Measurements from ENCODE around the gene TTC19.
"Not testable (repeated sequence)": the region's sequence is repeated elsewhere in the genome, so short reads cannot be mapped to it uniquely, and the experiment has no call there.

Gene TTC19

DNA sequence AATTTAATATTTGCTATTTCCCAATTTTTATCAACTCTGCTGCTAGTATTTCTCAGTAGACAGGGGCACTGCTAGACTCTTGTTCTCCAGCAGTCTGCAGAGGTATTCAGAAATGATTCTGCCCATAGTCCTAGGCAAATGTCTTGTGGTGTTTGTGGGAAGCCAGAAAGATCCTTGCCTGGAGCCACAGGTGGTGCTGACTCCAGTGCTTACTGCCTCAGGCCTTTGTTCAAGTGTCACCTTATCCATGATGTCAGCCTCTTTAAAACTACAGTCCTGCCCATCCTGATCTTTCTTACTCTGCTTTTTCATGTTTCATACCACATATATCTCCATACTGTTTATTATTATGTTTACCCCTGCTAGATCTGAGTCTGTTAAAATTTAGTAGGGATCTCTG is 26.6 kb upstream of the TTC19 start:
- no peak for DNase-seq (ENCODE audit: low spot score)

DNA sequence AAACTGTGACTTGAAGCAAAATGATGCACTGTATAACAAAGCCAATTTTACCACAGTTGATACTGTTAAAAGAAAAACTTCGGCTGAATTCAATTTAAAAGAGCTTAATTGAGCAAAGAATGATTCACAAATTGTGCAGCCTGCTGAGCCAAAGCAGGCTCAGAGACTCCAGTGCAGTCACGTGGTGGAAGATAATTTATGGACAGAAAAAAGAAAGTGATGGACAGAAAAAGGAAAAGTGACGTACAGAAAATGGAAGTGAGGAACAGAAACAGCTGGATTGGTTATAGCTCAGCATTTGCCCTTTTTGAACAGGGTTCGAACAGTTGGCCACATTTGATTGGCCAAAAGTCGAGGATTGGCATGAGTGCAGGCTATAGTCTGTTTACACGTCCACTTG is 25.8 kb upstream of the TTC19 start:
- DNase-seq (ENCODE audit: low spot score), result no peak

DNA sequence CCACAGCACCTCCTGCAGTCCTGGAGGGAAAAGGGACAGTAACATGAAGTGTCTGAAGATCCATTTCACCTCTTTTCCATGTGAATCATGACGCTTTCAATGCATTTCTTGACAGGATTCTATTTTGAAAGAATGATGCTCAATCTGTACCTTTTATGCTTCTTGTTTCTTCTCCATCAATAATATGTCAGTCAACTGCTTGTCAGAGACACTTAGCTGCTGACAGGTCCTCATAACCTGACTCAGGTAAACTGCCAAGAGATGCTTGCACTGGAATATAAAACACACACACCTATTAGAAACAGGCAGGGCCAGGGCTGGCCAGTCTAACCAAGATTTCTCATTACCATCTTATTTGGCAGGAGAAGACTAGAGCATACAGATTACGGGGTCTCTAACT is 21.7 kb upstream of the TTC19 start:
- DNase-seq (ENCODE audit: low spot score), result no peak

DNA sequence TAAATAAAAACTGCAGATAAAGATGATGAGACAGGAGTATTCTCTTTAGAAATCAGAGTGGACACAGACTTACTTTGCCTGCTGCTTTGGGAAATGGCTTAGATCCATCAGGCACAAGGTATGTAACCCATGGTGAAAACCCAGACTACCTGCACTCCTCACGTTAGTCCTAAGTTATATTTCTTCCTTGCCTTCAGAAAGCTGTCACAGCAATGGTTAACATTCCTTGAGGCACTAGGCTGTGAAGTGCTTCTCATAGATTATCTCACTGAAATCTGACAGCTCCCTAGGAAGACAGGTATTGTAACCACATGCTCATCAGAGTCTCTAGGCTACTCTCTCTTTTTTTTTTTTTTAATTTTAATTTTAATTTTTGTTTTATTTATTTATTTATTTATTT is 21.0 kb upstream of the TTC19 start:
- no peak for DNase-seq (ENCODE audit: low spot score)

DNA sequence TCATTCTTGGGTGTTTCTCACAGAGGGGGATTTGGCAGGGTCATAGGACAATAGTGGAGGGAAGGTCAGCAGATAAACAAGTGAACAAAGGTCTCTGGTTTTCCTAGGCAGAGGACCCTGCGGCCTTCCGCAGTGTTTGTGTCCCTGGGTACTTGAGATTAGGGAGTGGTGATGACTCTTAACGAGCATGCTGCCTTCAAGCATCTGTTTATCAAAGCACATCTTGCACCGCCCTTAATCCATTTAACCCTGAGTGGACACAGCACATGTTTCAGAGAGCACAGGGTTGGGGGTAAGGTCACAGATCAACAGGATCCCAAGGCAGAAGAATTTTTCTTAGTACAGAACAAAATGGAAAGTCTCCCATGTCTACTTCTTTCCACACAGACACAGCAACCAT is 20.6 kb upstream of the TTC19 start:
- DNase-seq (ENCODE audit: low spot score), result not testable (repeated sequence)

DNA sequence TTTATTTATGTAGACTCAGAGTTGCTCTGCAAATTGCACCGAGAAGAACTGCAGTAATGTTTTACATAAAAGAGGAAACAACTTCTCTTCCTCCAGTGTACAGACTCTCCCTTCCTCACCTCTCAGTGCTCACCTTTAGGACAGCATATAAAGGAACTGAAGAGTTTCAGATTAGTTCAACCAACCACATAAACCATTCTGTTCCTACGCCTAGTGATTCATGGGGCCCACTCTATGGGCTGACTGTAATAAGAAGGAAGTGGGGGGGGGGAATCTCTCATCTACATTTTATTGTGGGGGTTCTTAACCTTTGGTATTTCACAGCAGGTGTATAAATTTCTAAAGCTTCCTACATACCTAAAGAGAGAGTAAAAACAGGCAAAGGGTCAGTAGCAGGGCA is 18.4 kb upstream of the TTC19 start:
- DNase-seq (ENCODE audit: low spot score), result no peak

DNA sequence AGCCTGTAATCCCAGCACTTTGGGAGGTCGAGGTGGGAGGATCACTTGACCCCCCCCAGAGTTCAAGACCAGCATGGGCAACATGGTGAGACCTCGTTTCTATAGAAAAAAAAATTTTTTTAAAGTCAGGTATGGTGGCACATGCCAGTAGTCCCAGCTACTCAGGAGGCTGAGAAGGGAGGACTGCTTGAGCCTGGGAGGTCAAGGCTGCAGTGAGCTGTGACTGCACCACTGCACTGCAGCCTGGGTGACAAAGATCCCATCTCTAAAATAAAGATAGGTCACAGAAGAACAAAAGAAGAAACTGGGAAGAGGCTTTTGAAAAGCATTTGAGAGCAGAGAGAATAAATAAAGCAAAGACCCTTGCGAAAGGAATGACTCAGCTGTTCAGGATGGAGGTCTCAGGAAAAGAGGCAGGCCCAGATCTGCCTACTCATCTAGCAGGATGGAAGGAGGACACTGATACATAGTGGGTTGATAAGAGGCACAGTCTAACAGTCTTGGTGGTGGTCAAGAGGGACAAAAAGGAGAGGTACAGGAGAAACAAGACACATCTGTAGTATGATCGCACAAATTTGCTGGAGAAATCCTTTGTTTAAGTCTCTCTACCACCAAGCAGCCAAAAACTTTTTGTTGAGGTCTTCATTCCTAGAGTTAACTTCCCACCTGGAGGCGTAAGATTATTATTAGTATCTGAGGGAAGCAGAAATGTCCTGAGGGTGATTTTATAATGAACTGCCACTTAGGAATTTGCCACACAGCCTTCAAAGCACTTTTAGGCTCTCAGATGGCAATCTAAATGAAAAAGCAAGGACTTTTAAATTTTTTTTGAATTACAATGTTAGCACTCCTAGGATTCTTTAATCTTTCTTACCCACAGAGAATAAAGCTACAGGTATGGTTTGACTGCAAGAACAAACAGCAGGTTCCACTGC is 17.7 kb upstream of the TTC19 start:
- DNase-seq (ENCODE audit: low spot score), result no peak

DNA sequence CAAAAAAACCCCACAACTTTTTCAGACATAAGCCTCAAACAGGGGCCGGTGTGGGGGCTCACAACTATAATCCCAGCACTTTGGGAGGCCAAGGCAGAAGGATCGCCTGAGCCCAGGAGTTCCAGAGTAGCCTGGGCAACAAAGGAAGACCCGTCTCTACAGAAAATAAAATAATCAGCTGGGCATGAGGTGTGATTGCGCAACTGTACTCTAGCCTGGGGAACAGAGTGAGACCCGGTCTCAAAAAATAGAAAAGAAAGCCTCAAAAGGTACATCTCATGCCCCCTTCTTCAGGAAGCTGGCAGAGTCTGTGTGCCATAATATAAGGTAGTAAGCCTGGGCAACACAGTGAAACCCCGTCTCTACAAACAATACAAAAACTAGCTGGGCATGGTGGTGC is 3.3 kb upstream of the TTC19 start:
- no peak for DNase-seq (ENCODE audit: low spot score)

DNA sequence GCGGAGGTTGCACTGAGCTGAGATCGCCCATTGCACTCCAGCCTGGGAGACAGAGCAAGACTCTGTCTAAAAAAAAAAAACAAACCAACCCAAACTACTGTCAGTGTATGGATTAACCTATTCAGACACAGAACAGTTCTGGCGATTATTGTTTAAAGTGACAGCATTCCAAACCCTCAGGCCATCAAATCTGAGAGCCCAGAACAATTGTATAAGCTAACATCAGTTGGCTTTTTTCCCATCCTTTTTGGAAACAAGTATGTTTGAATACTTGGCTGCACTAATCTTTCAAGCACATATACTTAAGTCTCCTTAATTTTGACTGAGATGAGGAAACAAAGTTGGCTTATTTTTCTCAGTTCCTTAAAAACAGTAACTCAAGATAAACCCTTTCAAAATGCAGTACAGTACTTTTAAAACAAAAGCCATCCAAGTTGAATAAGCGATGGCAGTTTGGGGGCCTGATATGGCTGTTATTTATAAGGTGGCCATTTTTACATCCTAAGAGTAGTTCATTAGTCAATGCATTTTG is 1.5 kb upstream of the TTC19 start:
- no peak for DNase-seq (ENCODE audit: low spot score)

DNA sequence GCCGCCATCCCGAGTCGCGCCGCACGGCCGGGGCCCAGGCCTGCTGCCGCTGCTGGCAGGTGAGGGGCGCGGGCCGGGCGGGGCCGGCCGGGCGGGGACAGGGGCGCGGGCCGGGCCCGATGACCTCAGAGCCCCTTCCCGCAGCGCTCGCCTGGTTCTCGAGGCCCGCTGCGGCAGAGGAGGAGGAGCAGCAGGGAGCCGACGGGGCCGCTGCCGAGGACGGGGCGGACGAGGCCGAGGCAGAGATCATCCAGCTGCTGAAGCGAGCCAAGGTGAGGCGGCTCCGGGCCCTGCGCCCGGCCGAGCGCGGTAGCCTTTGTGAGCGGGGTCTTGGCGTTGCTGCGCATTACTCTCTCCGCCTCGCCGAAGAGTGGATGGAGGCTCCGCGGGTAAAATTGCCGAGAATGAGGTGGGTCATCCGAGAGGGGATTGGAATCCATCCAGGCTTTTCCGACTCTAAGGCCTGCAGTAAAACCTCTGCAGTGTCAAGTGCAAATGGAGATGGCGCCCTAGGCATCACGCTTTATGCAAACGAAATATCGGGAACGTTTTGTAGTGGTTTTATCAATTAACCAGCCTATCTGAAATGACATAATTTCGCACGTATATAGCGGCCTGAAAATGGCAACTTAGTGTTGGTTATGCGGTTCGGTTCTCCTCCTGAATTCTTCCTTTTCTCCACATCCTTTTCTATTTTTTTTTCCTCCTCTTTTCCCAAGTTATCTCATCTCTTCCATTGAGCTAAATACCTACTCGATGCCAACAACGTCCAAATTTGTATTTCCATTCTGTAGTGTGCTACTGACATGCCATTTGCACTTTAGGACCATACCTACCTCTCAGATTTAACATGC is 577 bp downstream of the TTC19 start:
- peak; percentile 34 for DNase-seq (ENCODE audit: low spot score)

DNA sequence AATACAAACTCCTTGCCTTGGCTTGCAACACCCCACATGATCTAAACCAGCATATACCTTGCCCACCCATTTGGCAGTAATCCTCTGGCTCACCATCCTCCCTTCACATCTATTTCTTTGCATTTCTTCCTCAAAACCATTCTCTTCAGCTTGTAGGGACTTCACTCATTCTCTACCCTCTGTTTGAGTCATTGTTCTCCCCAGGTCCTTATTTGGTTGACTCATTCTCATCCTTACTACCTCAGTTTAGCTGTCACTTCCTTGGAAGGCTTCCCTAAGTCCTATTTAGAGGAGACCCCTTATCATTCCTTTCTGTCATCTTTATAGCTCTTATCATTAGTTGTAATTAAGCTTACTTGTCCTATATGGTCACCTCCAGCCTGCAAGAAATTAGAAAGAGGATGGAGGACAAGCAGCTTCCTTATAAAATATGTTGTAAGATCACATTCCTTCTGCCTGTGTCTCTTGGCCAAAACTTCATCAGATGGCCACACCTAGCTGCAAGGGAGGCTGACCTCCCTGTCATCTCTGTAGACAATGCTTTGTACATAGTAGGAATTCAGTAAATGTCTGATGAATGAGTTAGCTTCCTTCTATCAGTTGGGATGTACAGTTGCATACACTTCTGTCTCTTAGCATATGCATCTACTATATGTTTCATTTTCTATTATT is 1.7 kb downstream of the TTC19 start:
- DNase-seq (ENCODE audit: low spot score), result no peak

DNA sequence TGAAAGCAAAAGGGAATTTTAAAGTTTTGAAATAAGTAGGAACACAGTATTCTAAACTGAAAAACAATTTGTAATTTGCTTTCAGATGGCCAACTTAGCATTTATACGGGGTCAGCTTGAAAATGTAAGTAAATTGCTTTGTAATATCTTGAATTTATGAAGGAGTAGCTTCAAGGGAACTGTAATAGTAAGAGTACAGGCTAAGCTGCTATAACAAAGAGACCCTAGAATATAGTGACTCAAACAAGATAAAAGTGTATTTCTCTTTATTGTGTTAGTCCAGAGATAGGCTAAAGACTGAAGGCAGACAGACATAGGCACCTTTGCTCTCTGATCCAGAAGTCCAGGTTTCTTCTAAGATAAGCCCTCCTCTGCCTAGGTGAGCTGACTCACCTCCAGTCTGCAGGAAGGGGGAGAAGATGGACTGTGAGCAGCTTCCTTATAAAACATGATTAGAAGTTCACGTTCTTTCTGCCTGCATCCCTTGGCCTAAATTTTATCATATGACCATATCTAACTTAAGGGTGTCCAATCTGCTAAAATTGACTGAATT is 3.2 kb downstream of the TTC19 start:
- DNase-seq (ENCODE audit: low spot score), result no peak

DNA sequence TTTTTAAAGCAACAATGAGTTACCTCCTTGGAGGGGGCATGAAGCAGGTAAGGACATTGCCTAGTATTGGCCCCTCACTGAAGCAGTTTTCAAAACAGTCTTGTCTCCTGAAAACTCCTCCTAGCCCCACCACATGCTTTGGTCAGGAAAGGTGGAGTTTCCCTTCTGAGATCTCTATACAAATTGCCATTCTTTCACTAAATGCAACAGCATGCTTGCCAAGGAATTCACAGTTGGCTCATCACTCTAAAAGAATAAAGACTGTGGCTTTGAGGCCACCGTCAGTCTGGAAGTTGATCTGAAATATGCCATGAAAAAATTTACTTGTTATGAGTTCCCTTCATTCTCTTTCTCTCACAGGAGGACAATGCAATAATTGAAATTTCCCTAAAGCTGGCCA is 4.2 kb downstream of the TTC19 start:
- DNase-seq (ENCODE audit: low spot score), result no peak

DNA sequence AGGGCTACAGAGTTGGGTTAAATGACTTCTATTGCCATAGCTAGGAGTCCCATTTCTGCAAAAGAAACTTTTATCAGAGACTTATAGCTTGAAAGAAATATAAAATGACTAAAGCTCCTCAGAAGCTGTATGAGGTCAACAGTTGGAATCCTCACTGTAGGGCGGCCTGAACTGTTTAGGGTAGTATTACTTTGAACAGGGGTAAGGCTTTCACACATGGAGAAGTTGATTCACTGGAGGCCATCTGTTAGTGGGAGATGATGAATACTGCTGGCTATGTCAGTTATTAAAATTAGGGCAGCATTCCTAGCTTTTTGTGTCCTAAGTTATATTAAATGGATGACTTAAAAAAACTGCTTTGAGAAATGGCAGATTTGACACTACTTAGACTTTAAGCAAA is 6.0 kb downstream of the TTC19 start:
- DNase-seq (ENCODE audit: low spot score), result no peak

DNA sequence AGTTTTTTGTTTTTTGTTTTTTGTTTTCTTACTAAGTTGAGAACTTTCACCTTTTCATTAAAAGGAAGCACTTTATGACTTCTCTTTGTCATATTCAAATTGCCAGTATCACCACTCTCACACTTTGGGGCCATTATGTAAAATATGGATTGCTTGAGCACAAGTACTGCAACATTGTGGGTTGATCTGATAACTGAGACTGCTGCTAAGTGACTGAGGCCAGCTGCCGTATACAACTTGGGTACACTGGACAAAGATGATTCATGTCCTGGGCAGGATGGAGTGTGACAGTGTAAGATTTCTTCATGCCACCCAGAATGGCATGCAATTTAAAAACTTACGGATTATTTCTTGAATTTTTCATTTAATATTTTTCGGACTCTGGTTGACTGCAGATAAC is 7.8 kb downstream of the TTC19 start:
- DNase-seq (ENCODE audit: low spot score), result no peak

DNA sequence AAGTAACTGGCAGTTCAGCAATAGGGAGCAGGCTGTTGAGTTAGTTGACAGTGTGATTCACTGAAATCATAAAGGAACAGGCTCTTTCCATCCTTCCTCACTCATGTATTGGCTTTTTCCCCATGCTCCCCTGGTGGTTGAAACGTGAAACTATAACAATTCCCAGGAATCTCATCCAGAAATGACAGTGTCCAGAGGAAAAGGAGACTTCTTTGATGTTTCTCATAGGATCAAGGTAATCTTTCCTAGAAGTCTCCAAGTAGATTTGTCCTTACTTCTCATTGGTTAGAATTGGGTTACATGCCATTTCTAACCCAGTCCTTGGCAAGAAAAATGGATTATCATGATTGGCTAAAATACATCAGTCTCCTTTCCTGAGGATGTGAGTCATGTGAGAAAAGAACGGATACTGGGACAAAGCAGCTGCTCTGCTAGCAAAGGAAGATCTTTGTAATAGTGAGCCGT is 14.4 kb downstream of the TTC19 start:
- DNase-seq (ENCODE audit: low spot score), result no peak

DNA sequence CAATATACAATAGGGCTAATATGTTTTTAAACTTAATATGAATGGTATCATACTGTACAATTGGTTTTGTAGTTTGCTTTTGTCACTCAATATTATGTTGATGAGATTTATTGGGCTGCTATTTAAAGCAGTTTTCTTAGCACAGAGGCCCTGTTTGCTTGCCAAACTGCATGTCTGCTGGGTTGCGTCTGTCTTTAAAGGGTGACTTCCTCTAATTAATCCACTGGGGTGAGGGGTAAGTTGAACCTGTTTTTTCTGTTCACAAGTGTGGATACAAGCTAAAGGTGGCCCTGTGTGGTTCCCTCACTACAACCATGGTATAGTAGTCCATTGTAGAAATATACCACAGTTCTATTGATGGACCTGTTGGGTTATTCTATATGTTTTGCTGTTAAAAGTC is 19.7 kb downstream of the TTC19 start:
- DNase-seq (ENCODE audit: low spot score), result no peak

DNA sequence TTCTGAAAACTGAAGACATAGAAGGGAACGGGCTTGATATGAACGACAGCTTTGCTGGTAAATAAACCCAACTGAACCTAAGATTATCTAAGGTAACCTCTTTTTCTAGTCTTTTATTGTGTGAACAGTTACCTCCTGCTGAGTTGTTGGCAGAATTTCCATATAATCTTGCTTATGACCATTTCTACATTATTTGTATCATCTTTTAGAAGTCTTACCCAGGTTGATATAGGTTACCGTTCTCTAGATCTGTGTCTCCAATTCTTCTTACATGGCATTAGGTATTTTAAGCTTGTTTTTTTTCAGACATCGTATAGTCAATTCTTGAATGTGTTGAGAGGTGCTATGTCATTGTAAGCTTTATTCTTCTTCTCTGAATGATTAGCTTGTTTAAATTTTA is 24.3 kb downstream of the TTC19 start:
- no peak for DNase-seq (ENCODE audit: low spot score)

DNA sequence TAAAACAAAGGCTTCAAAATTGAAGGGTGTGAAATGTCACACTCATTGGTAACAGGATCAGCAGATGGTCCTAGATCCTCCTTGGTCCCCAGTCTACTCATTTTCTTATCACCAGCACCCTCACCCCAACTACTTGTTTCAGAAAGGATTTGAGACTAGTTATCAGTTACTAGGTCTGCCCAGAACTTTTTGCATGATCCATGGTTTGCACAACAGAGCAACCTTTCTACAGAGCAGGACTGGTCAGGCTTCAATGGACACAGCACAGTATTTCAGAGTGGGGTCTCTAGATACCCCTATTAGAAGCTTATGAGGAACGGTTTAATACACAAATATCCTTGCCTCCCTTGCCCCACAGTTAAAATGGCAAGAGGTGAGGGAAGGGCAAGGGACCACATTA is 25.6 kb downstream of the TTC19 start:
- DNase-seq (ENCODE audit: low spot score), result no peak

DNA sequence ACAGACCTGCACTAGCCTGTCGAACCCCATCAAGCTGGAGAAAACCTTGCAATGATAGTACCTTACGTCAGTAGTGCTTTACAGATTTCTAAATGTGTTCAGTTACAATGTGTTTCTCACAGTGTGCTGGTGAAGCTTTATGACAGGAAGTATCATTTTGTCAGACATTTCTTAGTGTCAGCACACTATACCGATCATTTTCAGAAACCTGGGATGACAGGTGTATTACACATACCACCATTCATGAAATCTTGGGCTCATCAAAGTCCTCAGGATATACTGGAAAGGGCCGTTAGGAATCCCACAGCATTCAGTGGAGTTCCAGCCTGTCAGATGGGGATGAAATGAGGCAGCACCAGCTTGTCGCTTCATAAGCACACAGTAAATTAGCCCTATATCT is 27.3 kb downstream of the TTC19 start:
- no peak for DNase-seq (ENCODE audit: low spot score)

DNA sequence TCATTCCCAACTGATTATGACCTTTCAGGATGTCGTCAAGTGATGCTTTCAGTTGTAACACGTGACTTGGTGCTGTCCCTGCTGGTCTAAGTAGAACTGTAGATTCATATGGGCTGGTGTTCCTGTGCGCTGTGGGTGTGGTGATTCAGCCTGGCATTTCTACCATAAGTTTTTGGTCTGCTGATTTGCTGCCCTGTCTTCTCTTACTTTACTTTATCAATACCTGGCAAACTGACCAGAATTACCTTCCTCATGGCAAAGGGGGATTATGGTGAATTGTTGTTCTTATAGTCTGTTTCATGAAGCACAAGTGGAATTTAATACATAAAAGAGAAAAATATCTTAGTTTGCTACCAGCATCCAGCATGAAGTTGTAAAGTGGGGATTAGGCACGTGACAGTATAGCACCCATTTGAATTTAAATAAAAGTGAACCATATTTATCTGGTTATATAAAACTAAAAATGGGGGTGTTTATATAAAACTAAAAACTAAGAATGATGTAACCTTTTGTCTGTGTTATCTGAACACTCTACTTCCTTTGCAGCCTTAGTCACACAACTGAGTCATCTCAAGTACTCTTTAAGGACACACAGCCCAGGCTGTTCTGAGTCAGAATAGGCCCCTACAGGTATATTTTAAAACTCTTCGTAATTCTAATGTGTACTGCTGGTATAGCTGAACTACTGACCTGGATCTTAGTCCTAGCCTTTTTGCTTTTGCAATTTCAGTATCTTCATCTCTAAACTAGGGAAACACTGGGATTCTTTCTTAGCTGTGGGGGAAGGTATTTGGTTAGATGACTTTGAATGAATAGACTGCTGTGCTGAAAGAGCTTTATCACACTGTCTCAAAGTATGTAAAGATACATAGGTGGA is 28.3 kb downstream of the TTC19 start:
- no peak for DNase-seq (ENCODE audit: low spot score)
